Measurements from ENCODE around the gene CCDC85B.

CCDC85B gene

GRCh38 chr11:65898656-65899355, 8.3 kb downstream of the CCDC85B start:
- peaks cover 30% of the 10 kb centered on the region for H3K4me1 Mint-ChIP-seq (ENCODE audit: low read depth)
- peaks cover 1% of the 10 kb centered on the region for H3K27me3 Mint-ChIP-seq
- no peaks in the 10 kb centered on the region for H3K36me3 Mint-ChIP-seq
- H3K27ac Mint-ChIP-seq = peak overlapping the region; percentile 81
- no peaks in the 10 kb centered on the region for H3K9me3 Mint-ChIP-seq (ENCODE audit: low read depth)
- H3K4me3 Mint-ChIP-seq = peak overlapping the region; percentile 91

- Mint-ChIP-seq H3K9me3 (ENCODE audit: low read depth) (no peaks in the 10 kb centered on the region), H3K4me3 (peak overlapping the region; percentile 91), H3K27me3 (peaks cover 1% of the 10 kb centered on the region), H3K36me3 (no peaks in the 10 kb centered on the region), H3K4me1 (ENCODE audit: low read depth) (peaks cover 25% of the 10 kb centered on the region), H3K27ac (peak overlapping the region; percentile 78)
These were observed 9.1 kb downstream of the CCDC85B start for GRCh38 chr11:65899356-65900124.

- Mint-ChIP-seq H3K4me3 (peak within 1 kb of the TSS; percentile 91), H3K9me3 (ENCODE audit: low read depth) (no peaks in the 10 kb centered on the region), H3K27ac (peak within 1 kb of the TSS; percentile 78), H3K27me3 (peaks cover 1% of the 10 kb centered on the region), H3K4me1 (ENCODE audit: low read depth) (peaks cover 22% of the 10 kb centered on the region), H3K36me3 (no peaks in the 10 kb centered on the region)
These were observed 9.8 kb downstream of the CCDC85B start, which contains the start of gene FOSL1 for GRCh38 chr11:65900125-65900898. FOSL1 (minus strand) TSS chr11:65900388; CDS start chr11:65900339, 49 bp downstream.

GRCh38 chr11:65900899-65901180, 10.4 kb downstream of the CCDC85B start:
- Mint-ChIP-seq H3K9me3 (ENCODE audit: low read depth) (no peaks in the 10 kb centered on the region), H3K4me1 (ENCODE audit: low read depth) (peaks cover 17% of the 10 kb centered on the region), H3K4me3 (peak overlapping the region; percentile 67), H3K27ac (peak overlapping the region; percentile 28), H3K36me3 (no peaks in the 10 kb centered on the region), H3K27me3 (peaks cover 1% of the 10 kb centered on the region)

- no peak overlapping the region for H3K27ac Mint-ChIP-seq
- peaks cover 3% of the 10 kb centered on the region for H3K27me3 Mint-ChIP-seq
- peaks cover 3% of the 10 kb centered on the region for H3K4me1 Mint-ChIP-seq (ENCODE audit: low read depth)
- H3K4me3 Mint-ChIP-seq = no peak overlapping the region
- H3K9me3 Mint-ChIP-seq (ENCODE audit: low read depth) = no peaks in the 10 kb centered on the region
- H3K36me3 Mint-ChIP-seq = no peaks in the 10 kb centered on the region
These were observed 12.6 kb downstream of the CCDC85B start for GRCh38 chr11:65903068-65903481.

GRCh38 chr11:65903715-65904114, 13.2 kb downstream of the CCDC85B start:
- Mint-ChIP-seq H3K4me1 (ENCODE audit: low read depth) (peaks cover 3% of the 10 kb centered on the region), H3K4me3 (no peak overlapping the region)

GRCh38 chr11:65906602-65907001, 16.1 kb downstream of the CCDC85B start:
- H3K4me1 Mint-ChIP-seq (ENCODE audit: low read depth) = peaks cover 8% of the 10 kb centered on the region
- no peaks in the 10 kb centered on the region for H3K36me3 Mint-ChIP-seq
- H3K9me3 Mint-ChIP-seq (ENCODE audit: low read depth) = no peaks in the 10 kb centered on the region
- no peak overlapping the region for H3K27ac Mint-ChIP-seq
- peaks cover 7% of the 10 kb centered on the region for H3K27me3 Mint-ChIP-seq
- no peak overlapping the region for H3K4me3 Mint-ChIP-seq

More at GRCh38 chr11:65903715-65904114, 13.2 kb downstream of the CCDC85B start:
- no peak overlapping the region for H3K27ac Mint-ChIP-seq
- H3K36me3 Mint-ChIP-seq = no peaks in the 10 kb centered on the region
- peaks cover 3% of the 10 kb centered on the region for H3K27me3 Mint-ChIP-seq
- H3K9me3 Mint-ChIP-seq (ENCODE audit: low read depth) = no peaks in the 10 kb centered on the region

GRCh38 chr11:65907878-65908277, 17.4 kb downstream of the CCDC85B start:
- no peak overlapping the region for H3K4me3 Mint-ChIP-seq
- no peaks in the 10 kb centered on the region for H3K9me3 Mint-ChIP-seq (ENCODE audit: low read depth)
- no peaks in the 10 kb centered on the region for H3K36me3 Mint-ChIP-seq
- no peak overlapping the region for H3K27ac Mint-ChIP-seq
- peaks cover 8% of the 10 kb centered on the region for H3K4me1 Mint-ChIP-seq (ENCODE audit: low read depth)
- peaks cover 6% of the 10 kb centered on the region for H3K27me3 Mint-ChIP-seq

- H3K27me3 Mint-ChIP-seq = peaks cover 4% of the 10 kb centered on the region
- H3K27ac Mint-ChIP-seq = no peak overlapping the region
- H3K4me1 Mint-ChIP-seq (ENCODE audit: low read depth) = peaks cover 29% of the 10 kb centered on the region
- H3K9me3 Mint-ChIP-seq (ENCODE audit: low read depth) = no peaks in the 10 kb centered on the region
- H3K4me3 Mint-ChIP-seq = no peak overlapping the region
- no peaks in the 10 kb centered on the region for H3K36me3 Mint-ChIP-seq
These were observed 21.5 kb downstream of the CCDC85B start for GRCh38 chr11:65911682-65912568.

- Mint-ChIP-seq H3K27me3 (peaks cover 4% of the 10 kb centered on the region), H3K36me3 (no peaks in the 10 kb centered on the region), H3K4me1 (ENCODE audit: low read depth) (peaks cover 33% of the 10 kb centered on the region), H3K27ac (no peak overlapping the region), H3K4me3 (no peak overlapping the region), H3K9me3 (ENCODE audit: low read depth) (no peaks in the 10 kb centered on the region)
These were observed 22.4 kb downstream of the CCDC85B start for GRCh38 chr11:65912845-65913244.

- Mint-ChIP-seq H3K4me1 (ENCODE audit: low read depth) (peaks cover 33% of the 10 kb centered on the region), H3K9me3 (ENCODE audit: low read depth) (no peaks in the 10 kb centered on the region), H3K27me3 (no peaks in the 10 kb centered on the region), H3K27ac (peak overlapping the region; percentile 66), H3K36me3 (no peaks in the 10 kb centered on the region), H3K4me3 (no peak overlapping the region)
These were observed 24.8 kb downstream of the CCDC85B start for GRCh38 chr11:65915101-65915820.

GRCh38 chr11:65915821-65916251, 25.4 kb downstream of the CCDC85B start:
- Mint-ChIP-seq H3K27ac (no peak overlapping the region), H3K9me3 (ENCODE audit: low read depth) (no peaks in the 10 kb centered on the region), H3K36me3 (no peaks in the 10 kb centered on the region), H3K4me3 (no peak overlapping the region), H3K27me3 (no peaks in the 10 kb centered on the region), H3K4me1 (ENCODE audit: low read depth) (peaks cover 38% of the 10 kb centered on the region)

- Mint-ChIP-seq H3K36me3 (no peaks in the 10 kb centered on the region), H3K27ac (peak overlapping the region; percentile 77), H3K4me3 (peak overlapping the region; percentile 72), H3K4me1 (ENCODE audit: low read depth) (peaks cover 39% of the 10 kb centered on the region), H3K9me3 (ENCODE audit: low read depth) (no peaks in the 10 kb centered on the region), H3K27me3 (no peaks in the 10 kb centered on the region)
These were observed 25.9 kb downstream of the CCDC85B start for GRCh38 chr11:65916391-65916790.

GRCh38 chr11:65917077-65917433, 26.6 kb downstream of the CCDC85B start:
- Mint-ChIP-seq H3K27me3 (no peaks in the 10 kb centered on the region), H3K4me3 (peak overlapping the region; percentile 72), H3K36me3 (no peaks in the 10 kb centered on the region), H3K9me3 (ENCODE audit: low read depth) (no peaks in the 10 kb centered on the region), H3K4me1 (ENCODE audit: low read depth) (peaks cover 39% of the 10 kb centered on the region), H3K27ac (peak overlapping the region; percentile 77)
